Prostate gland (tissue), 2 donors: ENCODE results near the gene ICAM3.

Source experiments
- CTCF ChIP-seq, 4 experiments: fragments of 200-600 bp in 2 of 4; fragments of 450-650 bp in 2 of 4; sonication (generic) in 2 of 4; IDR thresholded peaks; 1 replicate in 3 of 4; 2 replicates in 1 of 4; pipeline ENCODE4 v1.5.1; 2016 to 2019; ENCODE audit warnings: antibody characterized with exemption in 4 of 4, mild to moderate bottlenecking in 2 of 4, moderate library complexity in 2 of 4
- POLR2A ChIP-seq: fragments of 450-650 bp; IDR thresholded peaks from one replicate; pipeline ENCODE4 v1.6.1; 2016; ENCODE audit warnings: antibody characterized with exemption, mild to moderate bottlenecking
- POLR2AphosphoS5 ChIP-seq: sonication (generic); formaldehyde crosslinking; IDR thresholded peaks from one replicate; pipeline ENCODE4 v1.6.1; 2017; ENCODE audit warnings: antibody characterized with exemption

GRCh38 chr19:10289836-10290356 lies 49.5 kb downstream of the ICAM3 start, which contains the start of gene ICAM5:
- TF ChIP-seq POLR2AphosphoS5: no peak
- no peak for TF ChIP-seq CTCF (IDR thresholded peaks at IDR 0.05)
- no peak for TF ChIP-seq POLR2A
